ENCODE measurements around the gene TCERG1L.

DNA sequence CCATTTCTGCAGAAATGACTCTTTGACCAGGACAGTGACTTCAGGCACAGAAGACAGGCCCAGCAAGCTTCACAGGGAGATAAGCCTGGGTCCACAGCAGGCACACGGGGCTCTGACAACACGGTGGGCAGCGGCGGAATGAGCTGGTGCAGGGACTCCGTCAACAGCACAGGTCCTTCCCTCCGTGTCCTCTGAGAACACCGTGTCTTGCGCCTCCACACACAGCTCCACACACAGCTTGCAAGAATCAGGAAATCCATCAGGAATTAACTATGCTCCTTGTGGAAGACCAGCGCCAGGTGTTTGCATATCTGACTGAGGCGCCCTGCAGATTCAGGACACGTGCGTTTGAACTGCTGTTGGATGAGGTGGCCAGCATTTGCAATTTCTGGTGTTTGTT lies 39.6 kb downstream of the TCERG1L start:
- no peak for TF ChIP-seq CTCF (IDR thresholded peaks at IDR 0.05)
- no peak for TF ChIP-seq POLR2A (IDR thresholded peaks at IDR 0.05)
- no peak for TF ChIP-seq POLR2AphosphoS5 (IDR thresholded peaks at IDR 0.05; ENCODE audit: insufficient read depth in 1 of 2, low read depth in 1 of 2)
